HepG2 (cell line): ENCODE measurements around the gene SYTL1. TPM values are rescaled to one million over a fixed set of nuclear protein-coding genes. Genes with fewer than 3 reads are reported as not detected.

Experiments
- ARNT2 ChIP-seq: sonication (generic); formaldehyde crosslinking; IDR thresholded peaks from 2 replicates; pipeline ENCODE4 v1.8.0; 2022; ENCODE audit warnings: mild to moderate bottlenecking, low read depth, missing genetic modification reagents, moderate library complexity
- GABPB1 ChIP-seq: IDR thresholded peaks from 2 replicates; pipeline ENCODE4 v1.6.1; 2016; ENCODE audit warnings: mild to moderate bottlenecking, missing genetic modification reagents, moderate library complexity, missing compliant biosample characterization
- PTBP1 ChIP-seq: fragments of 200-400 bp; formaldehyde crosslinking; IDR thresholded peaks from 2 replicates; pipeline ENCODE4 v1.6.1; 2018; ENCODE audit warnings: low read length, low read depth; ENCODE audit not compliant: poor library complexity, severe bottlenecking
- RBM22 ChIP-seq: fragments of 200-400 bp; formaldehyde crosslinking; optimal IDR thresholded peaks from 2 replicates; pipeline ENCODE3; 2017; ENCODE audit warnings: mild to moderate bottlenecking, low read length, moderate library complexity
- SRY ChIP-seq: sonication (generic); formaldehyde crosslinking; IDR thresholded peaks from 2 replicates; pipeline ENCODE4 v1.8.0; 2022; ENCODE audit warnings: mild to moderate bottlenecking, missing genetic modification reagents
- ZKSCAN5 ChIP-seq: sonication (generic); formaldehyde crosslinking; IDR thresholded peaks from 2 replicates; pipeline ENCODE4 v1.5.1; 2020; ENCODE audit warnings: mild to moderate bottlenecking, missing genetic modification reagents
- ZNF564 ChIP-seq: sonication (generic); formaldehyde crosslinking; IDR thresholded peaks from 2 replicates; pipeline ENCODE4 v1.8.1; 2023; ENCODE audit warnings: mild to moderate bottlenecking, missing genetic modification reagents
- polyA plus RNA-seq, 8 experiments: library from polyadenylated mRNA; depleted of rRNA in 3 of 8; stranded (reverse) in 7 of 8; unstranded in 1 of 8; fragments of >200 nt; fragmentation: Illumina TruSeq in 4 of 8; extraction: Trizol in 4 of 8; gene quantifications; 2 replicates each; pipeline versions ENCODE4 v1.2.1 to v1.2.3, GENCODE V29; 2011 to 2016; ENCODE audit warnings: low read depth in 4 of 8, missing spikeins in 1 of 8, mixed read lengths in 1 of 8; ENCODE audit not compliant: insufficient read depth in 1 of 8
- total RNA-seq, 5 experiments: library from RNA; depleted of rRNA; stranded (reverse); fragments of >200 nt; fragmentation: Illumina TruSeq; extraction: Trizol; gene quantifications; 2 replicates each; pipeline ENCODE4 v1.2.3, GENCODE V29; 2016; ENCODE audit warnings: low read depth in 1 of 5
- TF ChIP-seq, protein P1 (sequence below): sonication (generic); formaldehyde crosslinking; IDR thresholded peaks from 2 replicates; pipeline ENCODE4 v1.9.0; 2021; ENCODE audit warnings: mild to moderate bottlenecking, missing genetic modification reagents
- TF ChIP-seq, protein P2 (sequence below): sonication (generic); formaldehyde crosslinking; conservative IDR thresholded peaks from 2 replicates; pipeline ENCODE4 v1.4.0; 2020; ENCODE audit warnings: missing genetic modification reagents
- TF ChIP-seq, protein P3 (sequence below): sonication (generic); formaldehyde crosslinking; IDR thresholded peaks from 2 replicates; pipeline ENCODE4 v1.4.0; 2020; ENCODE audit warnings: missing genetic modification reagents
- TF ChIP-seq, protein P4 (sequence below): sonication (generic); formaldehyde crosslinking; IDR thresholded peaks from 2 replicates; pipeline ENCODE4 v1.8.0; 2022; ENCODE audit warnings: mild to moderate bottlenecking, missing genetic modification reagents, moderate library complexity
- TF ChIP-seq, protein P5 (sequence below): sonication (generic); formaldehyde crosslinking; IDR thresholded peaks from 2 replicates; pipeline ENCODE4 v1.5.0; 2020; ENCODE audit warnings: missing genetic modification reagents

The SYTL1 gene
- total and polyA plus RNA-seq, 2 of the 13 experiments (the other 11 are each of a cell fraction or from before 2014, with no cell fraction given), result 11.1 to 17.8 TPM

DNA sequence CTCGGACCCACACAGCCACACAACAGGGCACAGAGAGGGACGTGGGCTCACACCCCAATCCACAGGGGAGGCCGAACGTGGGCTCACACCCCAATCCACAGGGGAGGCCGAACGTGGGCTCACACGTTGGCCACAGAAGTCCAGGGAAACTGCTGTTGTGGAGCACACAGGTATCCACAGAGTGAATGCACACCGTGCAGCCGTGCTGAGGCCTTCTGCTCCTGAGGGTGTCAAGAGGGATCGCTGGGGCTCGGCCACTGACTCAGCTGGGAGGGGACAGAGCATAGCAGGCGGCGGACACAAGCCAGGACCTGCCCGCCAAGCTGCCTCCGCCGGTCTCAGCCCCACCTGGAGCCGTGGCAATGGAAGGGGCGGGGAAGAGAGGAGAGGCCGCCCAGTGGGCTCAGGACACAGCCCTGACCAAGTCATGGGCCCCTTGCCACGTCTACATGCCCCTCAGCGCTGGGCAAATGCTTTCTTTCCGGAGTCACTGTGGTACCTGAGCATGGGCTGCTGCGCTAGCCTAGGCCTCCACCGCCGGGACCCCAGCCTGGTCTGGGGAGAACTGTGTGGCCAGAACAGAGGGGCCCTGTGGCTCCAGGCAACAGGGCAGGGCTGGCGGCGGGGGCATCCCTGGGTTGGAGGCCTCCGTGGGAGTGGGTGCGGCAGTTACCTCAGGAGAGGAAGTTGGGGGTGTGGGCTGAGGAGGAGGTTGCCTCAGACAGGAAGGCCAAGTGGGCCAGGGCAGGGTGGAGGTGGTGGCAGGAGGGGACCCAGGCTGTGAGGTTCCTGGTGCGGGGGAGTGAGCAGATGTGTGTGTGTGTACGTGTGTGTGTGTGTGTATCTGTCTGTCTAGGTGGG lies 1.2 kb downstream of the SYTL1 start (continued):
- TF ChIP-seq, protein P1, sequence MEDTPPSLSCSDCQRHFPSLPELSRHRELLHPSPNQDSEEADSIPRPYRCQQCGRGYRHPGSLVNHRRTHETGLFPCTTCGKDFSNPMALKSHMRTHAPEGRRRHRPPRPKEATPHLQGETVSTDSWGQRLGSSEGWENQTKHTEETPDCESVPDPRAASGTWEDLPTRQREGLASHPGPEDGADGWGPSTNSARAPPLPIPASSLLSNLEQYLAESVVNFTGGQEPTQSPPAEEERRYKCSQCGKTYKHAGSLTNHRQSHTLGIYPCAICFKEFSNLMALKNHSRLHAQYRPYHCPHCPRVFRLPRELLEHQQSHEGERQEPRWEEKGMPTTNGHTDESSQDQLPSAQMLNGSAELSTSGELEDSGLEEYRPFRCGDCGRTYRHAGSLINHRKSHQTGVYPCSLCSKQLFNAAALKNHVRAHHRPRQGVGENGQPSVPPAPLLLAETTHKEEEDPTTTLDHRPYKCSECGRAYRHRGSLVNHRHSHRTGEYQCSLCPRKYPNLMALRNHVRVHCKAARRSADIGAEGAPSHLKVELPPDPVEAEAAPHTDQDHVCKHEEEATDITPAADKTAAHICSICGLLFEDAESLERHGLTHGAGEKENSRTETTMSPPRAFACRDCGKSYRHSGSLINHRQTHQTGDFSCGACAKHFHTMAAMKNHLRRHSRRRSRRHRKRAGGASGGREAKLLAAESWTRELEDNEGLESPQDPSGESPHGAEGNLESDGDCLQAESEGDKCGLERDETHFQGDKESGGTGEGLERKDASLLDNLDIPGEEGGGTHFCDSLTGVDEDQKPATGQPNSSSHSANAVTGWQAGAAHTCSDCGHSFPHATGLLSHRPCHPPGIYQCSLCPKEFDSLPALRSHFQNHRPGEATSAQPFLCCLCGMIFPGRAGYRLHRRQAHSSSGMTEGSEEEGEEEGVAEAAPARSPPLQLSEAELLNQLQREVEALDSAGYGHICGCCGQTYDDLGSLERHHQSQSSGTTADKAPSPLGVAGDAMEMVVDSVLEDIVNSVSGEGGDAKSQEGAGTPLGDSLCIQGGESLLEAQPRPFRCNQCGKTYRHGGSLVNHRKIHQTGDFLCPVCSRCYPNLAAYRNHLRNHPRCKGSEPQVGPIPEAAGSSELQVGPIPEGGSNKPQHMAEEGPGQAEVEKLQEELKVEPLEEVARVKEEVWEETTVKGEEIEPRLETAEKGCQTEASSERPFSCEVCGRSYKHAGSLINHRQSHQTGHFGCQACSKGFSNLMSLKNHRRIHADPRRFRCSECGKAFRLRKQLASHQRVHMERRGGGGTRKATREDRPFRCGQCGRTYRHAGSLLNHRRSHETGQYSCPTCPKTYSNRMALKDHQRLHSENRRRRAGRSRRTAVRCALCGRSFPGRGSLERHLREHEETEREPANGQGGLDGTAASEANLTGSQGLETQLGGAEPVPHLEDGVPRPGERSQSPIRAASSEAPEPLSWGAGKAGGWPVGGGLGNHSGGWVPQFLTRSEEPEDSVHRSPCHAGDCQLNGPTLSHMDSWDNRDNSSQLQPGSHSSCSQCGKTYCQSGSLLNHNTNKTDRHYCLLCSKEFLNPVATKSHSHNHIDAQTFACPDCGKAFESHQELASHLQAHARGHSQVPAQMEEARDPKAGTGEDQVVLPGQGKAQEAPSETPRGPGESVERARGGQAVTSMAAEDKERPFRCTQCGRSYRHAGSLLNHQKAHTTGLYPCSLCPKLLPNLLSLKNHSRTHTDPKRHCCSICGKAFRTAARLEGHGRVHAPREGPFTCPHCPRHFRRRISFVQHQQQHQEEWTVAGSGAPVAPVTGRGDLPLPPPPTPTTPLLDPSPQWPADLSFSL (CRISPR knock-in tag), result peak; percentile 93
- TF ChIP-seq, protein P2, sequence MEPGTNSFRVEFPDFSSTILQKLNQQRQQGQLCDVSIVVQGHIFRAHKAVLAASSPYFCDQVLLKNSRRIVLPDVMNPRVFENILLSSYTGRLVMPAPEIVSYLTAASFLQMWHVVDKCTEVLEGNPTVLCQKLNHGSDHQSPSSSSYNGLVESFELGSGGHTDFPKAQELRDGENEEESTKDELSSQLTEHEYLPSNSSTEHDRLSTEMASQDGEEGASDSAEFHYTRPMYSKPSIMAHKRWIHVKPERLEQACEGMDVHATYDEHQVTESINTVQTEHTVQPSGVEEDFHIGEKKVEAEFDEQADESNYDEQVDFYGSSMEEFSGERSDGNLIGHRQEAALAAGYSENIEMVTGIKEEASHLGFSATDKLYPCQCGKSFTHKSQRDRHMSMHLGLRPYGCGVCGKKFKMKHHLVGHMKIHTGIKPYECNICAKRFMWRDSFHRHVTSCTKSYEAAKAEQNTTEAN (CRISPR knock-in tag), result no peak
- TF ChIP-seq ZNF564 (CRISPR knock-in tag), result peak; percentile 75; the same call in 1 of the 2 replicates
- peak; percentile 56; the same call in 1 of the 2 replicates for TF ChIP-seq GABPB1 (CRISPR knock-in tag)
- peak; percentile 51 for TF ChIP-seq PTBP1
- TF ChIP-seq, protein P3, sequence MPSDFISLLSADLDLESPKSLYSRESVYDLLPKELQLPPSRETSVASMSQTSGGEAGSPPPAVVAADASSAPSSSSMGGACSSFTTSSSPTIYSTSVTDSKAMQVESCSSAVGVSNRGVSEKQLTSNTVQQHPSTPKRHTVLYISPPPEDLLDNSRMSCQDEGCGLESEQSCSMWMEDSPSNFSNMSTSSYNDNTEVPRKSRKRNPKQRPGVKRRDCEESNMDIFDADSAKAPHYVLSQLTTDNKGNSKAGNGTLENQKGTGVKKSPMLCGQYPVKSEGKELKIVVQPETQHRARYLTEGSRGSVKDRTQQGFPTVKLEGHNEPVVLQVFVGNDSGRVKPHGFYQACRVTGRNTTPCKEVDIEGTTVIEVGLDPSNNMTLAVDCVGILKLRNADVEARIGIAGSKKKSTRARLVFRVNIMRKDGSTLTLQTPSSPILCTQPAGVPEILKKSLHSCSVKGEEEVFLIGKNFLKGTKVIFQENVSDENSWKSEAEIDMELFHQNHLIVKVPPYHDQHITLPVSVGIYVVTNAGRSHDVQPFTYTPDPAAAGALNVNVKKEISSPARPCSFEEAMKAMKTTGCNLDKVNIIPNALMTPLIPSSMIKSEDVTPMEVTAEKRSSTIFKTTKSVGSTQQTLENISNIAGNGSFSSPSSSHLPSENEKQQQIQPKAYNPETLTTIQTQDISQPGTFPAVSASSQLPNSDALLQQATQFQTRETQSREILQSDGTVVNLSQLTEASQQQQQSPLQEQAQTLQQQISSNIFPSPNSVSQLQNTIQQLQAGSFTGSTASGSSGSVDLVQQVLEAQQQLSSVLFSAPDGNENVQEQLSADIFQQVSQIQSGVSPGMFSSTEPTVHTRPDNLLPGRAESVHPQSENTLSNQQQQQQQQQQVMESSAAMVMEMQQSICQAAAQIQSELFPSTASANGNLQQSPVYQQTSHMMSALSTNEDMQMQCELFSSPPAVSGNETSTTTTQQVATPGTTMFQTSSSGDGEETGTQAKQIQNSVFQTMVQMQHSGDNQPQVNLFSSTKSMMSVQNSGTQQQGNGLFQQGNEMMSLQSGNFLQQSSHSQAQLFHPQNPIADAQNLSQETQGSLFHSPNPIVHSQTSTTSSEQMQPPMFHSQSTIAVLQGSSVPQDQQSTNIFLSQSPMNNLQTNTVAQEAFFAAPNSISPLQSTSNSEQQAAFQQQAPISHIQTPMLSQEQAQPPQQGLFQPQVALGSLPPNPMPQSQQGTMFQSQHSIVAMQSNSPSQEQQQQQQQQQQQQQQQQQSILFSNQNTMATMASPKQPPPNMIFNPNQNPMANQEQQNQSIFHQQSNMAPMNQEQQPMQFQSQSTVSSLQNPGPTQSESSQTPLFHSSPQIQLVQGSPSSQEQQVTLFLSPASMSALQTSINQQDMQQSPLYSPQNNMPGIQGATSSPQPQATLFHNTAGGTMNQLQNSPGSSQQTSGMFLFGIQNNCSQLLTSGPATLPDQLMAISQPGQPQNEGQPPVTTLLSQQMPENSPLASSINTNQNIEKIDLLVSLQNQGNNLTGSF (CRISPR knock-in tag), result no peak
- TF ChIP-seq, protein P4, sequence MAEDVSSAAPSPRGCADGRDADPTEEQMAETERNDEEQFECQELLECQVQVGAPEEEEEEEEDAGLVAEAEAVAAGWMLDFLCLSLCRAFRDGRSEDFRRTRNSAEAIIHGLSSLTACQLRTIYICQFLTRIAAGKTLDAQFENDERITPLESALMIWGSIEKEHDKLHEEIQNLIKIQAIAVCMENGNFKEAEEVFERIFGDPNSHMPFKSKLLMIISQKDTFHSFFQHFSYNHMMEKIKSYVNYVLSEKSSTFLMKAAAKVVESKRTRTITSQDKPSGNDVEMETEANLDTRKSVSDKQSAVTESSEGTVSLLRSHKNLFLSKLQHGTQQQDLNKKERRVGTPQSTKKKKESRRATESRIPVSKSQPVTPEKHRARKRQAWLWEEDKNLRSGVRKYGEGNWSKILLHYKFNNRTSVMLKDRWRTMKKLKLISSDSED, result no peak
- no peak; the same call in 1 of the 2 replicates for TF ChIP-seq SRY
- TF ChIP-seq, protein P5, sequence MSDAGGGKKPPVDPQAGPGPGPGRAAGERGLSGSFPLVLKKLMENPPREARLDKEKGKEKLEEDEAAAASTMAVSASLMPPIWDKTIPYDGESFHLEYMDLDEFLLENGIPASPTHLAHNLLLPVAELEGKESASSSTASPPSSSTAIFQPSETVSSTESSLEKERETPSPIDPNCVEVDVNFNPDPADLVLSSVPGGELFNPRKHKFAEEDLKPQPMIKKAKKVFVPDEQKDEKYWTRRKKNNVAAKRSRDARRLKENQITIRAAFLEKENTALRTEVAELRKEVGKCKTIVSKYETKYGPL (CRISPR knock-in tag), result no peak
- TF ChIP-seq ZKSCAN5 (CRISPR knock-in tag), result 0 out of 2 replicates have a peak, but pooled peaks have one; percentile 13
- no peak for TF ChIP-seq ARNT2 (CRISPR knock-in tag)
- no peak for TF ChIP-seq RBM22
